Astrocyte (in vitro differentiated cells and primary cell): Measurements from ENCODE around the gene AKAP9.

Source experiments
- CTCF ChIP-seq: IDR thresholded peaks from 2 replicates; pipeline ENCODE4 v1.5.1; 2011; ENCODE audit warnings: low read depth, mild to moderate bottlenecking, inconsistent platforms, low read length, moderate library complexity; ENCODE audit not compliant: insufficient read depth
- EZH2 ChIP-seq: IDR thresholded peaks from 2 replicates; pipeline ENCODE4 v1.6.1; 2012; ENCODE audit warnings: mild to moderate bottlenecking, low read length, inconsistent platforms; ENCODE audit not compliant: insufficient read depth

DNA sequence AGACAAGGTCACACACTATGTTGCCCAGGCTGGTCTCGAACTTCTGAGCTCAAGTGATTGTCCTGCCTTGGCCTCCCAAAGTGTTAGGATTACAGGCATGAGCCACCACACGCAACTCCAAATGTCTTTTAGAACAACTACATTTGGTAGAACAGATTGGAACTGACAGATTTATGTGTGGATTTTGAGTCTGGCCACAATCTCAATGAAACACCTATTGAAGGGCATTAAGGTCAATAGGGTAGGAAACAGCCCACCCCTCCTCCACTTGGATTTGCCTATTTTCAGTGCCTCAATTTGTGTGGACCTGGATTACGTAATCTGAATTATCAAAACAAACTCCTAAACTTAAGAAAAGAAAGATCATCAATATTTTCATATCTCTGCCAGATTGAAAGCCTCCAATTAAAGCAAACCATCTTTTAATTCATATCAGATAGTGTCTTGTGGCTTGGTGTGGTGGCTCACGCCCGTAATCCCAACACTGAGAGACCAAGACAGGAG is 209.1 kb downstream of the AKAP9 start:
- TF ChIP-seq CTCF (no peak), EZH2 (no peak)
